Liver (tissue), 10 donors: ENCODE data around the gene GNAI2. TPM values are rescaled to one million over a fixed set of nuclear protein-coding genes. Genes with fewer than 3 reads are reported as not detected.

Experiments
- DNase-seq: peaks from one replicate; pipeline ENCODE4 v3.0.0-alpha.2; 2017; ENCODE audit warnings: low spot score
- H3K27ac ChIP-seq, 2 donors: one replicate each; pipeline ENCODE4 v1.7.0; 2013; ENCODE audit warnings: inconsistent platforms in 2 of 2, low read length in 2 of 2, control low read depth in 1 of 2, low read depth in 1 of 2, mild to moderate bottlenecking in 1 of 2
- H3K27me3 ChIP-seq, 4 donors: one replicate each; pipeline versions ENCODE4 v1.6.1 to v1.7.0; 2013; ENCODE audit warnings: low read length in 3 of 4, inconsistent platforms in 1 of 4, mild to moderate bottlenecking in 1 of 4, moderate library complexity in 1 of 4; ENCODE audit not compliant: control insufficient read depth in 4 of 4, insufficient read depth in 4 of 4
- H3K36me3 ChIP-seq, 4 donors: one replicate each; pipeline versions ENCODE4 v1.6.1 to v1.7.0; 2013; ENCODE audit warnings: low read length in 3 of 4, mild to moderate bottlenecking in 3 of 4, low read depth in 1 of 4, moderate library complexity in 1 of 4; ENCODE audit not compliant: control insufficient read depth in 4 of 4, insufficient read depth in 3 of 4
- H3K4me1 ChIP-seq, 4 donors: one replicate each; pipeline versions ENCODE4 v1.6.1 to v1.7.0; 2013; ENCODE audit warnings: low read length in 3 of 4, mild to moderate bottlenecking in 3 of 4, moderate library complexity in 1 of 4; ENCODE audit not compliant: control insufficient read depth in 4 of 4, insufficient read depth in 4 of 4
- H3K4me3 ChIP-seq, 3 donors: one replicate each; pipeline versions ENCODE4 v1.6.1 to v1.7.0; 2013; ENCODE audit warnings: low read length in 3 of 3, control low read depth in 1 of 3, low read depth in 1 of 3, mild to moderate bottlenecking in 1 of 3
- H3K9ac ChIP-seq, 2 donors: one replicate each; pipeline ENCODE4 v1.7.0; 2013; ENCODE audit warnings: low read length in 2 of 2, mild to moderate bottlenecking in 2 of 2, moderate library complexity in 2 of 2, control low read depth in 1 of 2, low read depth in 1 of 2
- H3K9me3 ChIP-seq, 4 donors: one replicate each; pipeline versions ENCODE4 v1.6.1 to v1.7.0; 2013; ENCODE audit warnings: low read length in 3 of 4; ENCODE audit not compliant: control insufficient read depth in 4 of 4
- GABPA ChIP-seq, 2 donors: IDR thresholded peaks in 1 of 2; conservative IDR thresholded peaks in 1 of 2; 2 replicates each; pipeline ENCODE4 v1.6.1; 2016; ENCODE audit warnings: antibody characterized with exemption in 2 of 2, mild to moderate bottlenecking in 1 of 2, moderate library complexity in 1 of 2
- polyA plus RNA-seq, 2 donors: library from polyadenylated mRNA; stranded (reverse) in 1 of 2; unstranded in 1 of 2; fragments of 200-250 nt in 1 of 2; fragments of >200 nt in 1 of 2; fragmentation: Nextera tagmentation in 1 of 2; extraction: Ambion mirVana in 1 of 2; gene quantifications; one replicate each; pipeline versions ENCODE4 v1.2.1 to v1.2.3, GENCODE V29; 2013 to 2015
- small RNA-seq: library from RNA; depleted of rRNA; stranded (forward); fragments of <200 nt; gene quantifications from one replicate; pipeline ENCODE3, GENCODE V24; 2014
- total RNA-seq, 2 donors: library from RNA; depleted of rRNA; stranded (reverse); fragments of >200 nt; gene quantifications; one replicate each; pipeline ENCODE4 v1.2.3, GENCODE V29; 2014
- donor health status: healthy.
- donor health status: healthy.
- donor health status: healthy.
- donor health status: healthy.
- donor health status: healthy.

Gene GNAI2
- total and polyA plus RNA-seq, 4 donors, result 58.3 to 86.3 (median 62.3) TPM

GRCh38 chr3:50304601-50305000 is 68.6 kb downstream of the GNAI2 start:
- TF ChIP-seq GABPA (IDR thresholded peaks at IDR 0.05 in 1 of 2, conservative IDR thresholded peaks at IDR 0.05 in 1 of 2), result no peak
- Histone ChIP-seq H3K36me3 (peaks cover 0 to 3% (median 0%) of the 10 kb centered on the region in 4 donors), H3K4me3 (no peak overlapping the region), H3K4me1 (peaks cover 12 to 39% (median 24%) of the 10 kb centered on the region in 4 donors), H3K27me3 (no peaks in the 10 kb centered on the region), H3K27ac (no peak overlapping the region), H3K9me3 (no peaks in the 10 kb centered on the region), H3K9ac (no peak overlapping the region)
- DNase-seq, result no peak

Small RNA genes within 50 kb of the gene (small RNA-seq; reads per million reads assigned to genes)
- not detected for gene MIR5787

Other genes with a start within 250 kb of the GNAI2 start
- 100 to 1,000 TPM in 1 of 2 donors, 10 to 100 TPM in 1; 94.0 to 142 TPM for gene RBM5, start 147.3 kb upstream of the GNAI2 start, total RNA-seq
- gene RBM5, start 147.3 kb upstream of the GNAI2 start, polyA plus RNA-seq, result 10 to 100 TPM; 21.2 to 34.5 TPM
- gene SEMA3F, start 80.9 kb upstream of the GNAI2 start, total RNA-seq, result 1 to 10 TPM; 1.6 to 4.8 TPM
- 1 to 10 TPM in 1 of 2 donors, under 1 TPM in 1; 0.60 to 2.7 TPM for gene SEMA3F, start 80.9 kb upstream of the GNAI2 start, polyA plus RNA-seq
- under 1 TPM in 1 of 2 donors, not detected in 1; 0.08 TPM for gene GNAT1, start 44.6 kb upstream of the GNAI2 start, total RNA-seq
- gene GNAT1, start 44.6 kb upstream of the GNAI2 start, polyA plus RNA-seq, result not detected
- 100 to 1,000 TPM in 1 of 2 donors, 10 to 100 TPM in 1; 98.1 to 166 TPM for gene SLC38A3, start 30.9 kb upstream of the GNAI2 start, total RNA-seq
- gene SLC38A3, start 30.9 kb upstream of the GNAI2 start, polyA plus RNA-seq, result 100 to 1,000 TPM; 114 to 180 TPM
- 1 to 10 TPM in 1 of 2 donors, under 1 TPM in 1; 0.56 to 1.5 TPM for gene SEMA3B, start 32.9 kb downstream of the GNAI2 start, total RNA-seq
- 1 to 10 TPM in 1 of 2 donors, under 1 TPM in 1; 0.40 to 1.3 TPM for gene SEMA3B, start 32.9 kb downstream of the GNAI2 start, polyA plus RNA-seq
- gene LSMEM2, start 42.9 kb downstream of the GNAI2 start, total RNA-seq, result under 1 TPM in 1 of 2 donors, not detected in 1; 0.08 TPM
- gene LSMEM2, start 42.9 kb downstream of the GNAI2 start, polyA plus RNA-seq, result under 1 TPM in 1 of 2 donors, not detected in 1; 0.03 TPM
- gene IFRD2, start 56.2 kb downstream of the GNAI2 start, total RNA-seq, result 10 to 100 TPM; 55.7 to 66.1 TPM
- 10 to 100 TPM; 60.3 to 91.2 TPM for gene IFRD2, start 56.2 kb downstream of the GNAI2 start, polyA plus RNA-seq
- gene HYAL3, start 63.2 kb downstream of the GNAI2 start, total RNA-seq, result 1 to 10 TPM; 1.9 to 6.6 TPM
- gene HYAL3, start 63.2 kb downstream of the GNAI2 start, polyA plus RNA-seq, result 1 to 10 TPM; 1.8 to 2.0 TPM
- 1 to 10 TPM; 1.6 to 1.8 TPM for gene NAA80, start 63.2 kb downstream of the GNAI2 start, total RNA-seq
- 1 to 10 TPM; 2.3 to 5.5 TPM for gene NAA80, start 63.2 kb downstream of the GNAI2 start, polyA plus RNA-seq
- gene HYAL1, start 67.4 kb downstream of the GNAI2 start, total RNA-seq, result 100 to 1,000 TPM in 1 of 2 donors, 10 to 100 TPM in 1; 87.6 to 155 TPM
- gene HYAL1, start 67.4 kb downstream of the GNAI2 start, polyA plus RNA-seq, result 100 to 1,000 TPM in 1 of 2 donors, 10 to 100 TPM in 1; 82.3 to 156 TPM
- 10 to 100 TPM; 33.5 to 57.6 TPM for gene HYAL2, start 86.5 kb downstream of the GNAI2 start, total RNA-seq
- gene HYAL2, start 86.5 kb downstream of the GNAI2 start, polyA plus RNA-seq, result 10 to 100 TPM; 19.5 to 32.9 TPM
- gene TUSC2, start 92.0 kb downstream of the GNAI2 start, total RNA-seq, result 10 to 100 TPM; 12.7 to 14.3 TPM
- gene TUSC2, start 92.0 kb downstream of the GNAI2 start, polyA plus RNA-seq, result 10 to 100 TPM; 29.0 to 37.7 TPM
- gene RASSF1, start 104.6 kb downstream of the GNAI2 start, total RNA-seq, result 10 to 100 TPM; 12.2 to 13.2 TPM
- 10 to 100 TPM in 1 of 2 donors, 1 to 10 TPM in 1; 6.5 to 10.3 TPM for gene RASSF1, start 104.6 kb downstream of the GNAI2 start, polyA plus RNA-seq
- under 1 TPM; 0.09 to 0.75 TPM for gene ZMYND10, start 109.5 kb downstream of the GNAI2 start, total RNA-seq
- gene ZMYND10, start 109.5 kb downstream of the GNAI2 start, polyA plus RNA-seq, result under 1 TPM; 0.23 to 0.31 TPM
- 10 to 100 TPM; 11.3 to 17.3 TPM for gene NPRL2, start 114.6 kb downstream of the GNAI2 start, total RNA-seq
- 10 to 100 TPM; 11.4 to 16.6 TPM for gene NPRL2, start 114.6 kb downstream of the GNAI2 start, polyA plus RNA-seq
- 10 to 100 TPM; 12.3 to 16.0 TPM for gene CYB561D2, start 114.7 kb downstream of the GNAI2 start, total RNA-seq
- gene CYB561D2, start 114.7 kb downstream of the GNAI2 start, polyA plus RNA-seq, result 10 to 100 TPM; 28.2 TPM
- gene TMEM115, start 123.3 kb downstream of the GNAI2 start, total RNA-seq, result 10 to 100 TPM; 18.6 to 20.2 TPM
- 10 to 100 TPM; 19.4 to 23.0 TPM for gene TMEM115, start 123.3 kb downstream of the GNAI2 start, polyA plus RNA-seq